Kidney (tissue), 14 donors: ENCODE measurements around the gene DPP9. TPM values are rescaled to one million over a fixed set of nuclear protein-coding genes. Genes with fewer than 3 reads are reported as not detected.

Experiments
- DNase-seq, 5 donors: peaks; one replicate each; pipeline ENCODE4 v3.0.0-alpha.2; 2013 to 2020
- FAIRE-seq: peaks from 2 replicates; lab custom pipeline; 2012; peaks lifted over from hg19 to GRCh38; lab: Jason Lieb, UNC
- H3K27ac ChIP-seq, 2 donors: one replicate each; pipeline ENCODE4 v1.7.0; 2013; ENCODE audit warnings: low read depth in 2 of 2, low read length in 2 of 2, inconsistent platforms in 1 of 2
- H3K27me3 ChIP-seq: one replicate; pipeline ENCODE4 v1.7.1; 2013; ENCODE audit warnings: low read length, inconsistent platforms; ENCODE audit not compliant: control insufficient read depth, insufficient read depth
- H3K36me3 ChIP-seq, 3 donors: one replicate each; pipeline versions ENCODE4 v1.7.0 to v1.7.1; 2013; ENCODE audit warnings: low read length in 3 of 3, control low read depth in 1 of 3, inconsistent platforms in 1 of 3; ENCODE audit not compliant: insufficient read depth in 3 of 3, control insufficient read depth in 2 of 3
- H3K4me1 ChIP-seq, 3 donors: one replicate each; pipeline versions ENCODE4 v1.7.0 to v1.7.1; 2013; ENCODE audit warnings: low read length in 3 of 3, inconsistent platforms in 1 of 3, low read depth in 1 of 3; ENCODE audit not compliant: control insufficient read depth in 2 of 3, insufficient read depth in 2 of 3
- H3K4me3 ChIP-seq, 3 donors: one replicate each; pipeline versions ENCODE4 v1.7.0 to v1.8.1; 2013; ENCODE audit warnings: low read length in 3 of 3, control low read depth in 1 of 3, inconsistent platforms in 1 of 3
- H3K9ac ChIP-seq, 3 donors: one replicate each; pipeline versions ENCODE4 v1.7.0 to v1.7.1; 2013; ENCODE audit warnings: low read length in 3 of 3, control low read depth in 1 of 3, inconsistent platforms in 1 of 3
- H3K9me3 ChIP-seq, 3 donors: one replicate each; pipeline versions ENCODE4 v1.7.0 to v1.7.1; 2013; ENCODE audit warnings: low read length in 3 of 3, control low read depth in 1 of 3, inconsistent platforms in 1 of 3; ENCODE audit not compliant: control insufficient read depth in 2 of 3, insufficient read depth in 1 of 3
- intact Hi-C: fragments of 100-400 bp; cut with DNase I; formaldehyde crosslinking; loops from one replicate; pipeline ENCODE4 v1.11.1; 2022
- polyA plus RNA-seq: library from polyadenylated mRNA; stranded (reverse); fragments of 350-450 nt; fragmentation: Illumina TruSeq; extraction: RNeasy Lipid Tissue Mini Kit (QIAGEN cat#74804); gene quantifications from one replicate; pipeline ENCODE4 v1.2.3, GENCODE V29; 2014; ENCODE audit warnings: low read depth, low replicate concordance; ENCODE audit not compliant: insufficient read depth
- total RNA-seq: library from RNA; stranded (reverse); fragmentation: NEBNext Ultra II Directional; extraction: Animal tissue kit (Norgen Biotek cat#: 25700); gene quantifications from one replicate; pipeline ENCODE4 v1.2.1, GENCODE V29; 2021
- TF ChIP-seq, protein P1 (sequence below): IDR thresholded peaks from 3 replicates; pipeline ENCODE4 v1.5.1; 2012; ENCODE audit warnings: mild to moderate bottlenecking, moderate library complexity, borderline replicate concordance; ENCODE audit not compliant: insufficient read depth; ENCODE audit errors: extremely low read depth
- donor health status: control.
- donor health status: control.
- donor health status: control.
- donor health status: control.
- donor health status: control.
- donor health status: DM: yes; HTN: yes; CAD: no.
- donor health status: Normal renal cell carcinoma (clear cell type).

The DPP9 gene
- total and polyA plus RNA-seq, 2 donors from 2014 or later = 14.0 to 61.9 TPM

DNA sequence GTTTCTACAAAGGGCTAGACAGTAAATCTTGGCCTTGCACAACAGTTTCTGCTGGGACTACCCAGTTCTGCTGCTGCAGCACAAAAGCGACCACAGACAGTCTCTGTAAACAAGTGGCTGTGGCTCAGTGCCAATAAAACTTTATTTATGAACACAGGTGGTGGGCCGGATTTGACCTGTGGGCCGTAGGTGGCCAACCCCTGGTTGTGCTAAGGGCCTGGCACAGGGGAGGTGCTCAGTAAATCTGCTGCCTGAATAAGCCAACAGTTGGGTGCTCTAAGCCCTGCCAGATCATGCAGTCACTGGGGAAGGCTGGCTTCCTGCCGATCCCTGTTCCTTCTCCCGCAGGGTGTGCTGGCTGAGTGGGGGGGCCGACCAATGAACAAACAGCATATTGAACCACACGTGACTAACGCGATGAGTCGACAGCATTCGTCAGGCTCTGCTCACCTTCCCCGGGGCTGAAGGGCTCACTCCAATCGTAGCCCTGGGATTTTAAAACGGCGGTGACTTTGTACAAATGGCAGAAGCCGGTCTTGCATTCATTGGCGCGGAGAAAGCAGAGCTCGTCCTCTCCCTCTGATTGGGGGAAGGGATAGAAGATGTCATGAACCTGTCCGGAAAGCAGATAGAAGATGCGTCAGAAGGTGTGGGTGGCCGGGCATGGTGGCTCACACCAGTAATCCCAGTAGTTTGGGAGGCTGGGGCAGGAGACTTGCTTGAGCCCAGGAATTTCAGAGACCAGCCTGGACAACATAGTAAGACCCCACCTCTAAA lies 29.2 kb downstream of the DPP9 start:
- peaks cover 5 to 44% (median 31%) of the 10 kb centered on the region in 3 donors for H3K36me3 ChIP-seq
- no peak overlapping the region for H3K4me3 ChIP-seq
- H3K27ac ChIP-seq = no peak overlapping the region
- no peaks in the 10 kb centered on the region for H3K9me3 ChIP-seq
- no peaks in the 10 kb centered on the region for H3K4me1 ChIP-seq
- intact Hi-C loops = no loop called here
- H3K9ac ChIP-seq = no peak overlapping the region
- H3K27me3 ChIP-seq = no peaks in the 10 kb centered on the region
- FAIRE-seq = no peak
- no peak for DNase-seq
- TF ChIP-seq, protein P1, sequence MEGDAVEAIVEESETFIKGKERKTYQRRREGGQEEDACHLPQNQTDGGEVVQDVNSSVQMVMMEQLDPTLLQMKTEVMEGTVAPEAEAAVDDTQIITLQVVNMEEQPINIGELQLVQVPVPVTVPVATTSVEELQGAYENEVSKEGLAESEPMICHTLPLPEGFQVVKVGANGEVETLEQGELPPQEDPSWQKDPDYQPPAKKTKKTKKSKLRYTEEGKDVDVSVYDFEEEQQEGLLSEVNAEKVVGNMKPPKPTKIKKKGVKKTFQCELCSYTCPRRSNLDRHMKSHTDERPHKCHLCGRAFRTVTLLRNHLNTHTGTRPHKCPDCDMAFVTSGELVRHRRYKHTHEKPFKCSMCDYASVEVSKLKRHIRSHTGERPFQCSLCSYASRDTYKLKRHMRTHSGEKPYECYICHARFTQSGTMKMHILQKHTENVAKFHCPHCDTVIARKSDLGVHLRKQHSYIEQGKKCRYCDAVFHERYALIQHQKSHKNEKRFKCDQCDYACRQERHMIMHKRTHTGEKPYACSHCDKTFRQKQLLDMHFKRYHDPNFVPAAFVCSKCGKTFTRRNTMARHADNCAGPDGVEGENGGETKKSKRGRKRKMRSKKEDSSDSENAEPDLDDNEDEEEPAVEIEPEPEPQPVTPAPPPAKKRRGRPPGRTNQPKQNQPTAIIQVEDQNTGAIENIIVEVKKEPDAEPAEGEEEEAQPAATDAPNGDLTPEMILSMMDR = no peak

DNA sequence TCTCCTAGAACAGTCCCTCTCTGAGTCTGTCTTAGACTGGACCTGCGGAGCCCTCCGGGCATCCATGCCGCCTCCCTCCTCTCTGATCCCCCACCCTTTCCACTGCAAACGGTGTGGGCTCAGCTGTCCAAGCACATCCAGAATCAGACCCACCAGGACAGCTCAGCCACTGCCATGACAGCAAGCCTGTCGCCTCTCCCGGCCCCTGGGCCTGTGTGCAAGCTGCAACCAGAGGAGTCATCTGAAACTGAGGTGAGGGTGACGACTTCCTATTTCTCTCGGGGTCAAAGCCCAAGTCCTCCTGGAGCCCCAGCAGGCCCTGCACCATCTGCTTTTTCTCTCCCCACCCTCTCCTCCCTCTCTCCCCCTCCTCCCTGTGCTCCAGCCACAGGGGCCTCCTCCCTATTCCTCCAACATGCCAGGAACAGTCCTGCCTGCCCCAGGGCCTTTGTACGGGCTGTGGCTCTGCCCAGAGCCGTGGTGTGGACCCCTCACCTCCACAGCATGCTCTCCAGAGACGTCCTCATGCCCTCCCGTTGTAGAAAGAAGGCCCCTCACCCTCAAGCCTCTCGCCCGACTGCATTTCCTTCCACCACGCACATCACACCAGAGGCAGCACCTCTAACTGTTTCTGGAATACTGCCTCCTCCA lies 30.0 kb downstream of the DPP9 start:
- no peaks in the 10 kb centered on the region for H3K9me3 ChIP-seq
- no peaks in the 10 kb centered on the region for H3K4me1 ChIP-seq
- H3K27me3 ChIP-seq = no peaks in the 10 kb centered on the region
- DNase-seq (no peak), FAIRE-seq (no peak)
- H3K27ac ChIP-seq = no peak overlapping the region
- no peak overlapping the region for H3K9ac ChIP-seq
- TF ChIP-seq, protein P1 = no peak
- intact Hi-C loops = no loop called here
- peaks cover 5 to 45% (median 32%) of the 10 kb centered on the region in 3 donors for H3K36me3 ChIP-seq
- no peak overlapping the region for H3K4me3 ChIP-seq

DNA sequence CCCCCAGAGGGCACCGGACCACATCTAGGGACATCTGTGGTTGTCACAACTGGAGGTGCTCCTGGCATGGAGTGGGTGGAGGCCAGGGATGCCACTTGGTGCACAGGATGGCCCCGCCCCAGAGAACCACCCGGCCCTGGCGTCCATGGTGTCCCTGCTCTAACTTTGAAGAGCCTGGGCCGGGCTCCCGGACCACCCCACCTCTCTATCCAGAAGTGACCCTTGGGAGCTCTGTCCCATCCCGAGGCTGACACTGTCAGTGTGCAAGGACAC lies 30.6 kb downstream of the DPP9 start:
- no peak for FAIRE-seq
- TF ChIP-seq, protein P1 = no peak
- Histone ChIP-seq H3K4me3 (no peak overlapping the region), H3K27me3 (no peaks in the 10 kb centered on the region), H3K9me3 (no peaks in the 10 kb centered on the region), H3K27ac (no peak overlapping the region), H3K4me1 (no peaks in the 10 kb centered on the region), H3K36me3 (peaks cover 5 to 45% (median 32%) of the 10 kb centered on the region in 3 donors), H3K9ac (no peak overlapping the region)
- no peak for DNase-seq
- intact Hi-C loops = no loop called here
